HG03342 (cell line): ENCODE data around the gene MED13L.
A peak's percentile ranks its signal among the peaks of the same experiment; 100 is the strongest.

Experiments
- ATAC-seq: cut with Tn5 transposase; IDR thresholded peaks from one replicate; pipeline ENCODE4 v1.9.1; 2021; ENCODE audit warnings: mild to moderate bottlenecking, moderate library complexity; ENCODE audit not compliant: unreplicated experiment

Gene MED13L

GRCh38 chr12:116278667-116279066 is 1.2 kb upstream of the MED13L start:
- no peak for ATAC-seq

- no peak for ATAC-seq
Measured at GRCh38 chr12:116278279-116278626, 760 bp upstream of the MED13L start.

DNA sequence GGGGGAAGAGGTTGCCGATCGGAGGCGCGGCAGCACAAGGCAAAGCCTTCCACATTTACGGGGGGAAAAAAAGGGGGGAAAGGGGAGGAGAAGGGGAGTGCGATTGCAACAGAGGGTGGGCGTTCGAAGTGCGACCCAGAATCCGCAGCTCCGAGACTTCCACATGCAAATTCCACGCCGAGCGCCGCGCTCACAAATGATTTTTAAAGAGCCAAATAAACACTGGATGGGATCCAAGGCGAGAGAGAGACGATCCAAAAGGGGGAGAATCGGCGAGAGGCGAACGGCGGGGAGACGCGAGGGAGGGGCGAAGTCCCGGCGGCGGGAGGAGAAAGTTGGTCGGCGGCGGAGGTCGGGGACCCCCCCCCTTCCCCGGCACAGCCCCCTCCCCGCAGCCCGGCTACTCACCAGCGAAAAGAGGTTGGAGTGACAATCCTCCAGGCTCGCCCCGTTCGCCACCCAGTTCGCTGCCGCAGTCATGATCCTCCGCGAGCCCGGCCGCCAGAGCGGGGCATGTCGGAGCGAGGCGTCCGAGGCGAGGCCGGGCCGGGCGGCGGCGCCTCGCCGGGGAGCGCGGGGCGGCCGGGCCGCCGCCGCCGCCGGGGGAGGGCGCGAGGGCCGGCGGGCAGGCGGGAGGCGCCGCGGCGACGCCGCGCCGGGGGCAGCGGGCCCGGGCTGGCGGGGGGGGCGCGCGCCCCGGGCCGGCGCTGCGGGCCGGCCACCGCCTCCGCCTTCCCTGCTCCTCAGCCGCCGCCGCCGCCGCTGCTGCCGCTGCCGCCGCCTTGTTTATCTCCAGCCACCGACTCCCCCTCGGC is 634 bp downstream of the MED13L start:
- ATAC-seq = peak; percentile 47

GRCh38 chr12:116274551-116275375 is 2.7 kb downstream of the MED13L start:
- ATAC-seq = no peak

DNA sequence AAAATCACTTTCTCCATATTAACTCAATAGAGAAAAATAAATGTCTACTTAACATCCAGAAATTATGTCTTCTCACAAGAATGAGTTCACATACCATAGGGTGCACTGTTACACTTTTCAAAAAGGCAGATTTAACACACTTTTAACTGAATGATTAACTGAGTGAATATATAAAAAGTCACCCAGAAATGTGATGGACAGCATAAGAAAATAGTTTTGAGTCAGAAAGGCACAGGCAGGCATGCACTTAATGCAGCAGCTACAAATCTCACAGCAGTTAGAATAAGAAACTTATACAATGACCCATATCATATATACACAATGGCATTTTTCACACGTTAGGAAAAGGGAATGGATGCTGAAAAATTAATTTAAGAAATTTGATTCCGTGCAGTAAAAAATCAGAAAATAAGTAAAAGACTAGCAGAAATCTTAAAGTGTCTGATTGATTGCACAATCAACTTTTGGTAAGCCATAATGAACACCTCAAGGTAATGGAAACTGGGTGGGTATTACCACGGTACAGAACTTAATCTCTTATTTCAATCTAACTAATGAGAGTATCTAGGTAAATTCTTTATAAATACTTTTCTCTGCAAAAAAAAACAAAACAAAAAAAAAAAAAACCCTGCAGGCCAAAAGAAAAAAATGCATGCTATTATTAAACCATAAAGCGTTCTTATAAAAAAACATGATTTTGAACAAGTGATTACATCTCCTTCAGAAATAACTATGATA is 3.5 kb downstream of the MED13L start:
- no peak for ATAC-seq

- no peak for ATAC-seq
Measured at GRCh38 chr12:116267948-116268347, 9.5 kb downstream of the MED13L start.

DNA sequence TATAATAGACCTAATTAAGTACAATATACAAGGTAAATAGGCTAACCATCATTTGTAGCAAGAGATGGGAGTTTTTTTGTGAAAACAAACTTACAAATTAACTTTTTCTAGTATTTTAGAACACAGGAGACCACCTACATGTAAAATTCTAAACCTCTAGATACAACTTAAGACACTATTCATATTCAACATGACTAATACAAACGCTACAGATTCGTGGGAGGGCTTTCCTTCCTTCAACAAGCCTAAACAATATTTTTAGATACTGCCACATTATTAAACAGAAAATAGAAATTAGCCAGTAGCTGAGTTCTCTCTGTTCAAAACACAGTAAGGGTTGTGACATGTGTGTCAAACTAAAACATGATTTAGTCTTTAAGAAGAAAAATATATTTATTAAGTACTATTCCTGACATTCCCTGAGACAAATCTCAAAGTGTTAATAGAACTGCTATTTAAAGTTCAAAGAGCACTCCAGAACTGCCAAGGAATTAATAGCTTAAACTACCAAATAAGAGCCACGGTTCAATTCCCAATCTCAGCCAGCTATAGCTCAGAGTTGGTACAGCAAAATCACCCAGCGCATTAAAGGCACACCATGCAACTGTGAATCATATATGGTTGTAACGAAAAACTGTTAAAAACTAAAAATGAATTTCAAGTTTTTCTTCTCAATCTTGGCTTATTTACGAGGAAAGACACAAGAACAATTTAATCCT is 10.7 kb downstream of the MED13L start:
- ATAC-seq = no peak

GRCh38 chr12:116266168-116266601 is 11.3 kb downstream of the MED13L start:
- no peak for ATAC-seq

- ATAC-seq = no peak
Measured at GRCh38 chr12:116265351-116266147, 11.9 kb downstream of the MED13L start.

DNA sequence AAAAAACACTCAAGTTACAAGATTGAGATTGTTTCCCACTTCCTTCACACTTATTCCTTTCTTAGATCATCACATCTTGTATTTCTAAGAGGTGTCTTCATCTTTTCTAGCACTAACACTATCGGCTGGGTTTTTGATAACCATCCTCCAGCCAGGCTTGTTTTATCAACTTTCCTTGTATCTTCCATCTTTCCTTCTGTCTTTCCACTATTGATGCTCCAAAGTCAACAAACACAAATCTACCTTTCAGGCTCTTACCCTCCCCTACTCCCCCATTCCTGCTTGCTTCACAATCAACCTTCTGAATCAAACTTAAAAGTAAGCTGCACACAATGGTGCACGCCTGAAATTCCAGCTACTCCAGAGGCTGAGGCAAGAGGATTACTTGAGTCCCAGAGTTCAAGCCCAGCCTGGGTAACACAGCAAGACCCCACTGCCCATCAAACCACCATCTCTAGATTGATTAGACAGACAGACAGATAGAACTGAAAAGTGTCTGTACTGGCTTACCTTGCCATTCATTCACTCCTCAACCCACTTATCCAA is 12.9 kb downstream of the MED13L start:
- no peak for ATAC-seq

GRCh38 chr12:116263844-116264243 is 13.6 kb downstream of the MED13L start:
- no peak for ATAC-seq

- ATAC-seq = no peak
Measured at GRCh38 chr12:116263431-116263830, 14.1 kb downstream of the MED13L start.

GRCh38 chr12:116262741-116263140 is 14.8 kb downstream of the MED13L start:
- ATAC-seq = no peak

DNA sequence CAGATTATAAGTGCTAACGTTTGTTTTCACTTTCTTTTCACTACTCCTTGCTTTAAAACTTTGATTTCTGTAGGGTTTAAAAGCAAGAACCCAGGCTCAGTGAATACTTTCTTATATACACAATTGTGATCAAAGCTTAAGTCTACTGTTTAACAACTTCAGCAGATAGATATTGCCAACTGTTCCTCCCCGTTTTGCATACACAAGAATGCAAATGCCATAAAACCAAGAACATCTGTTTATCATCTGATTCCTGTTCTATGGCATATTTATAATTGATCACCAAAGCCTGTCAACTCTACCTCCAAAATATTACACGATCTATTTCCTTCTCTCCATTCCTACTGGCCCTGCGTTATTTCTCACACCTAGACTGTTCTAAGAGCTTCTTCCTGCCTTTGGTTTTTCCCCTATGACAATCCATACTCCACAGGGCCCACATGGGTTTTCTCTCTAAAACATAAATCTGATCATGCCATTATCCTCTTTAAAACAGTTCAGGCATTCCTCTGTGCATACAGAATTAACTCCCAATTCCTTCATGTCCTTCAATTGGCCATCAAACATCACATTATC is 15.9 kb downstream of the MED13L start:
- ATAC-seq = no peak

GRCh38 chr12:116259800-116260577 is 17.5 kb downstream of the MED13L start:
- ATAC-seq = no peak

DNA sequence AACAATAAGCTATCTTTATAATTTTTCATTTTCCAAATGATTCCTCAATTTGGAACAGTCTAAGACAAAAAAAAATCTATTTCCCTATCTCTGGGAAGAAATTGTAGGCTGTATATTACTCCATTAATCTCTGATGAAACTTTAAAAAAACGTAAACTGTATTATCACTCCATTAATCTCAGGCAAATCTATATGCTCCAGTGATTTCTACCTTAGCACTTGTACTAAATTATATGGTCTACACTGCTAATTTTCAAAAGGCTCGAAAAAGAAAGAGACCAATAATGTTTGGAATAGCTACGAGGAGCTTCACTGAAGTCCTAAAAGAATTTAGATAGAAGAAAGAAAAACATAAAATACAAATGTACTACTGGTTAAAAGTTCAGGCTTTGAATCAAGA is 19.7 kb downstream of the MED13L start:
- no peak for ATAC-seq

GRCh38 chr12:116257215-116257614 is 20.3 kb downstream of the MED13L start:
- no peak for ATAC-seq

- no peak for ATAC-seq
Measured at GRCh38 chr12:116249938-116250337, 27.6 kb downstream of the MED13L start.

GRCh38 chr12:116248930-116249329 is 28.6 kb downstream of the MED13L start:
- ATAC-seq = no peak
